NCI-H510A treated with DMSO at 0.1 percent for 48 hours (cell line): ENCODE data around the gene SF1.

Experiments
- DNase-seq: peaks from one replicate; lab custom pipeline; 2025; lab: John Stamatoyannopoulos, UW

The SF1 gene

GRCh38 chr11:64801561-64802369 lies 23.4 kb upstream of the SF1 start:
- no peak for DNase-seq

GRCh38 chr11:64801158-64801464 lies 22.8 kb upstream of the SF1 start:
- DNase-seq, result no peak

GRCh38 chr11:64800303-64801157 lies 22.2 kb upstream of the SF1 start:
- no peak for DNase-seq

GRCh38 chr11:64799623-64800302 lies 21.4 kb upstream of the SF1 start:
- DNase-seq, result no peak

GRCh38 chr11:64799256-64799622 lies 20.9 kb upstream of the SF1 start:
- no peak for DNase-seq

- DNase-seq, result no peak
Observed at GRCh38 chr11:64796757-64797541, 18.6 kb upstream of the SF1 start.

GRCh38 chr11:64796047-64796756 lies 17.9 kb upstream of the SF1 start:
- DNase-seq, result no peak

- DNase-seq, result no peak
Observed at GRCh38 chr11:64794526-64794925, 16.2 kb upstream of the SF1 start.

GRCh38 chr11:64793271-64794160 lies 15.2 kb upstream of the SF1 start:
- no peak for DNase-seq

- DNase-seq, result no peak
Observed at GRCh38 chr11:64792482-64792881, 14.1 kb upstream of the SF1 start.

GRCh38 chr11:64791781-64792291 lies 13.5 kb upstream of the SF1 start:
- no peak for DNase-seq

- no peak for DNase-seq
Observed at GRCh38 chr11:64790205-64791095, 12.1 kb upstream of the SF1 start.

GRCh38 chr11:64789331-64790204 lies 11.2 kb upstream of the SF1 start:
- no peak for DNase-seq

- no peak for DNase-seq
Observed at GRCh38 chr11:64788321-64789215, 10.2 kb upstream of the SF1 start.

GRCh38 chr11:64787526-64788320 lies 9.4 kb upstream of the SF1 start:
- no peak for DNase-seq

- DNase-seq, result no peak
Observed at GRCh38 chr11:64786308-64786707, 8.0 kb upstream of the SF1 start.
